IPS DF 19.7 (cell line): Measurements from ENCODE around the gene DNTT.
"Not testable (repeated sequence)": the region's sequence is repeated elsewhere in the genome, so short reads cannot be mapped to it uniquely, and the experiment has no call there.

Experiments
- DNase-seq: peaks from one replicate; pipeline ENCODE4 v3.0.0-alpha.2; 2013; ENCODE audit warnings: low read depth, low spot score

DNTT gene

GRCh38 chr10:96276426-96276825, 27.8 kb upstream of the DNTT start:
- DNase-seq = no peak

GRCh38 chr10:96276831-96277230, 27.4 kb upstream of the DNTT start:
- no peak for DNase-seq

- no peak for DNase-seq
Observed at GRCh38 chr10:96279191-96279641, 25.0 kb upstream of the DNTT start.

GRCh38 chr10:96280859-96281258, 23.4 kb upstream of the DNTT start:
- DNase-seq = no peak

- no peak for DNase-seq
Observed at GRCh38 chr10:96281444-96282029, 22.7 kb upstream of the DNTT start.

GRCh38 chr10:96283351-96283750, 20.9 kb upstream of the DNTT start:
- no peak for DNase-seq

- no peak for DNase-seq
Observed at GRCh38 chr10:96283756-96284155, 20.5 kb upstream of the DNTT start.

- DNase-seq = peak; percentile 68
Observed at GRCh38 chr10:96285331-96285752, 18.9 kb upstream of the DNTT start.

GRCh38 chr10:96287392-96288105, 16.7 kb upstream of the DNTT start:
- no peak for DNase-seq

GRCh38 chr10:96288151-96288621, 16.0 kb upstream of the DNTT start:
- DNase-seq = no peak

GRCh38 chr10:96289218-96289910, 14.9 kb upstream of the DNTT start:
- no peak for DNase-seq

GRCh38 chr10:96290368-96291133, 13.7 kb upstream of the DNTT start:
- no peak for DNase-seq

- no peak for DNase-seq
Observed at GRCh38 chr10:96292971-96293920, 11.0 kb upstream of the DNTT start.

- DNase-seq = no peak
Observed at GRCh38 chr10:96295475-96295874, 8.8 kb upstream of the DNTT start.

- no peak for DNase-seq
Observed at GRCh38 chr10:96297486-96297885, 6.7 kb upstream of the DNTT start.

GRCh38 chr10:96298362-96298761, 5.9 kb upstream of the DNTT start:
- no peak for DNase-seq

GRCh38 chr10:96299383-96299782, 4.9 kb upstream of the DNTT start:
- DNase-seq = no peak

- DNase-seq = no peak
Observed at GRCh38 chr10:96301616-96302015, 2.6 kb upstream of the DNTT start.

GRCh38 chr10:96305019-96305418, 785 bp downstream of the DNTT start:
- DNase-seq = no peak

- no peak for DNase-seq
Observed at GRCh38 chr10:96306516-96306915, 2.3 kb downstream of the DNTT start.

GRCh38 chr10:96308854-96309253, 4.6 kb downstream of the DNTT start:
- DNase-seq = not testable (repeated sequence)
